ENCODE data around the gene TRPM3.

TRPM3 gene

DNA sequence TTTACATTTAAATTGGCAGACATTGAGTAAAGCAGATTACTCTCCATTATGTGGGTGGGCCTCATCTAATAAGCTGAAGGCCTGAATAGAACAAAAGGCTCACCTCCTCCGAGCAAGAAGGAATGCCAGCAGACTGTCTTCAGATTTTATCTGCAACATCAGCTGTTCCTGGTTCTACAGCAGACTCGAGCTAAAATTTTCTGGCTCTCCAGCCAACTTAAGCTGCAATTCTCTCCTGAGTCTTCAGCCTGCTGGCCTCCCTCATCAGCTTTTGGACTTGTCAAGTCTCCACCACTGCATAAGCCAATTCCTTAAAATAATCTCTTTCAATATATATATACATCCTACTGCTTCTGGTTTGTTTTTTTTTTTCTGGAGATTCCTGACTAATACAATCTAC, 12.5 kb downstream of the TRPM3 start:
- Histone ChIP-seq H3K27me3 (ENCODE audit: control insufficient read depth in 1 of 2, insufficient read depth in 2 of 2, low read length in 2 of 2) (no peaks in the 10 kb centered on the region), H3K9ac (ENCODE audit: low read depth in 1 of 2, low read length in 2 of 2) (no peak overlapping the region), H3K9me3 (ENCODE audit: control insufficient read depth in 1 of 2, low read length in 2 of 2) (no peaks in the 10 kb centered on the region), H3K36me3 (ENCODE audit: control insufficient read depth in 1 of 2, insufficient read depth in 2 of 2, low read length in 2 of 2) (no peaks in the 10 kb centered on the region), H3K27ac (ENCODE audit: low read depth, low read length) (no peak overlapping the region), H3K4me3 (ENCODE audit: low read depth in 1 of 2, low read length in 2 of 2) (no peak overlapping the region), H3K4me1 (ENCODE audit: control insufficient read depth in 1 of 2, insufficient read depth in 2 of 2, low read length in 2 of 2) (no peaks in the 10 kb centered on the region)

- Histone ChIP-seq H3K4me3 (ENCODE audit: low read depth in 1 of 2, low read length in 2 of 2) (no peak overlapping the region), H3K9ac (ENCODE audit: low read depth in 1 of 2, low read length in 2 of 2) (no peak overlapping the region), H3K27me3 (ENCODE audit: control insufficient read depth in 1 of 2, insufficient read depth in 2 of 2, low read length in 2 of 2) (no peaks in the 10 kb centered on the region), H3K9me3 (ENCODE audit: control insufficient read depth in 1 of 2, low read length in 2 of 2) (no peaks in the 10 kb centered on the region), H3K4me1 (ENCODE audit: control insufficient read depth in 1 of 2, insufficient read depth in 2 of 2, low read length in 2 of 2) (no peaks in the 10 kb centered on the region), H3K36me3 (ENCODE audit: control insufficient read depth in 1 of 2, insufficient read depth in 2 of 2, low read length in 2 of 2) (no peaks in the 10 kb centered on the region), H3K27ac (ENCODE audit: low read depth, low read length) (no peak overlapping the region)
Observed at GRCh38 chr9:71106992-71107391, 14.4 kb downstream of the TRPM3 start.

DNA sequence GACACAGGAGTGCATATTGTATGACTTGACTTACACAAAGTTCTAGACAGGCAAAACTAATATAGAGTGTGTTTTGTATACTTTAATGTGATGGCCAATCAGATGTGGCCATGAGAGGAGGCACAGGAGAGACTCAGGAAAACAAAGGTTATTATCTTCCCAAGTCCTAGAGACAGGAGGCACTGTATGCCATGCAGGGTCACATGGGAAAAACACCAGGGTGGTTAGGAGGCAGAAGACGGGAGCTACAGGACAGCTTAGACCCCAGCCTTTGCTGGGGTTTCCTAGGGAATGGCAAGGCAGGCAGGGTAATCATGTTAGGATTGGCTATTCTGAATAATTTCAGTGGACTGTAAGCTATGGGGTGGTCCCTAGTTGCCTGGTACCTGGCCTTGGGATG, 16.2 kb downstream of the TRPM3 start:
- no peaks in the 10 kb centered on the region for H3K9me3 ChIP-seq (ENCODE audit: control insufficient read depth in 1 of 2, low read length in 2 of 2)
- H3K27me3 ChIP-seq (ENCODE audit: control insufficient read depth in 1 of 2, insufficient read depth in 2 of 2, low read length in 2 of 2): no peaks in the 10 kb centered on the region
- no peaks in the 10 kb centered on the region for H3K36me3 ChIP-seq (ENCODE audit: control insufficient read depth in 1 of 2, insufficient read depth in 2 of 2, low read length in 2 of 2)
- no peak overlapping the region for H3K4me3 ChIP-seq (ENCODE audit: low read depth in 1 of 2, low read length in 2 of 2)
- H3K27ac ChIP-seq (ENCODE audit: low read depth, low read length): no peak overlapping the region
- no peak overlapping the region for H3K9ac ChIP-seq (ENCODE audit: low read depth in 1 of 2, low read length in 2 of 2)
- H3K4me1 ChIP-seq (ENCODE audit: control insufficient read depth in 1 of 2, insufficient read depth in 2 of 2, low read length in 2 of 2): no peaks in the 10 kb centered on the region

DNA sequence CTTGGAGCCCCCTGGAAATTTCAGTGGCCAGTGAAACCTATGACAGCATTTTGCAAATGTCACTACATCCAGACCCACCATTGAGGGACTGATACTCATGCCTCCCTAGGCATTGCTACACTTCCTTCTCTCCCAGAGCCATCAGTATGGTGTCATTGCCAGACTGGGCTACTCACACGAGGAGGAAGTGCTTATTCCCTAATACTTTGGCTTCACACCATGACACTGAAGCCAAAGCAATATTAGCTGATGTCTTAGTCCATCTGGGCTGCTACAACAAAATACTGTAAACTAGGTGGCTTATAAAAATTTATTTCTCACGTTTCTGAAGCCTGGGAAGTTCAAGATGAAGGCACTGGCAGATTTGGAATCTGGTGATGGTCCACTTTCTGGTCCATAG, 22.6 kb downstream of the TRPM3 start:
- no peaks in the 10 kb centered on the region for H3K36me3 ChIP-seq (ENCODE audit: control insufficient read depth in 1 of 2, insufficient read depth in 2 of 2, low read length in 2 of 2)
- peaks cover 0 to 20% of the 10 kb centered on the region in 2 donors for H3K4me1 ChIP-seq (ENCODE audit: control insufficient read depth in 1 of 2, insufficient read depth in 2 of 2, low read length in 2 of 2)
- no peaks in the 10 kb centered on the region for H3K27me3 ChIP-seq (ENCODE audit: control insufficient read depth in 1 of 2, insufficient read depth in 2 of 2, low read length in 2 of 2)
- H3K9me3 ChIP-seq (ENCODE audit: control insufficient read depth in 1 of 2, low read length in 2 of 2): no peaks in the 10 kb centered on the region
- H3K4me3 ChIP-seq (ENCODE audit: low read depth in 1 of 2, low read length in 2 of 2): no peak overlapping the region
- no peak overlapping the region for H3K27ac ChIP-seq (ENCODE audit: low read depth, low read length)
- H3K9ac ChIP-seq (ENCODE audit: low read depth in 1 of 2, low read length in 2 of 2): no peak overlapping the region

GRCh38 chr9:71097671-71098070, 23.8 kb downstream of the TRPM3 start:
- no peak overlapping the region for H3K9ac ChIP-seq (ENCODE audit: low read depth in 1 of 2, low read length in 2 of 2)
- no peaks in the 10 kb centered on the region for H3K9me3 ChIP-seq (ENCODE audit: control insufficient read depth in 1 of 2, low read length in 2 of 2)
- no peak overlapping the region for H3K4me3 ChIP-seq (ENCODE audit: low read depth in 1 of 2, low read length in 2 of 2)
- H3K27ac ChIP-seq (ENCODE audit: low read depth, low read length): no peak overlapping the region
- H3K36me3 ChIP-seq (ENCODE audit: control insufficient read depth in 1 of 2, insufficient read depth in 2 of 2, low read length in 2 of 2): no peaks in the 10 kb centered on the region
- no peaks in the 10 kb centered on the region for H3K27me3 ChIP-seq (ENCODE audit: control insufficient read depth in 1 of 2, insufficient read depth in 2 of 2, low read length in 2 of 2)
- peaks cover 0 to 20% of the 10 kb centered on the region in 2 donors for H3K4me1 ChIP-seq (ENCODE audit: control insufficient read depth in 1 of 2, insufficient read depth in 2 of 2, low read length in 2 of 2)

GRCh38 chr9:71096421-71097108, 24.9 kb downstream of the TRPM3 start:
- no peak overlapping the region for H3K9ac ChIP-seq (ENCODE audit: low read depth in 1 of 2, low read length in 2 of 2)
- no peaks in the 10 kb centered on the region for H3K9me3 ChIP-seq (ENCODE audit: control insufficient read depth in 1 of 2, low read length in 2 of 2)
- no peak overlapping the region for H3K27ac ChIP-seq (ENCODE audit: low read depth, low read length)
- peaks cover 0 to 20% of the 10 kb centered on the region in 2 donors for H3K4me1 ChIP-seq (ENCODE audit: control insufficient read depth in 1 of 2, insufficient read depth in 2 of 2, low read length in 2 of 2)
- H3K4me3 ChIP-seq (ENCODE audit: low read depth in 1 of 2, low read length in 2 of 2): peak overlapping the region in 1 of 2 donors; percentile 33
- H3K27me3 ChIP-seq (ENCODE audit: control insufficient read depth in 1 of 2, insufficient read depth in 2 of 2, low read length in 2 of 2): no peaks in the 10 kb centered on the region
- H3K36me3 ChIP-seq (ENCODE audit: control insufficient read depth in 1 of 2, insufficient read depth in 2 of 2, low read length in 2 of 2): no peaks in the 10 kb centered on the region

DNA sequence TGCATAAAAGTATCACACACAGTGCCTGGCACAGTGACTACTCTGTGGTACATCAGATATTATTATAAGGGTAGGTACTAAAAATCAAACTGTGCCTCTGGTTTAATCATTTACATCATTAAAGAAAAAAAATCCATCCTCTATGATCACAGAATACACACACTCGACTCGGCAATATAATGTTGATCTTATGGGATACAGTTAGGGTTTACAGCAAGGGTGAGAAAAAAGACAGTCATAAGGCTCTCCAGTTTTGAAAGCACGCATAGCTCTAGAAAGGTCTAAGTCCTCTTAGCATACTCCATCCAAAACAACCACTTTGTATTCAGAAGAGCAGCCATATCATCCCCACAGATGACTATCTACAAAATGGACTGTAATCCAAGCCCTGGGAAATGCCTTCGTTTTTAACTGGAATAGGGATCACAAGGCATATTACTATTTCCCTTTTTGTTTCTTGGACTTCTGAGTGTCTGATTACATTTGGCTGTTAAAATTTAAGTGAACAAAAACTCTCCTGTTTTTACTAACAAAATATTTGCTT, 26.6 kb downstream of the TRPM3 start:
- H3K27me3 ChIP-seq (ENCODE audit: control insufficient read depth in 1 of 2, insufficient read depth in 2 of 2, low read length in 2 of 2): no peaks in the 10 kb centered on the region
- peaks cover 0 to 33% of the 10 kb centered on the region in 2 donors for H3K4me1 ChIP-seq (ENCODE audit: control insufficient read depth in 1 of 2, insufficient read depth in 2 of 2, low read length in 2 of 2)
- H3K36me3 ChIP-seq (ENCODE audit: control insufficient read depth in 1 of 2, insufficient read depth in 2 of 2, low read length in 2 of 2): no peaks in the 10 kb centered on the region
- no peak overlapping the region for H3K27ac ChIP-seq (ENCODE audit: low read depth, low read length)
- no peak overlapping the region for H3K4me3 ChIP-seq (ENCODE audit: low read depth in 1 of 2, low read length in 2 of 2)
- no peak overlapping the region for H3K9ac ChIP-seq (ENCODE audit: low read depth in 1 of 2, low read length in 2 of 2)
- no peaks in the 10 kb centered on the region for H3K9me3 ChIP-seq (ENCODE audit: control insufficient read depth in 1 of 2, low read length in 2 of 2)

- no peaks in the 10 kb centered on the region for H3K27me3 ChIP-seq (ENCODE audit: control insufficient read depth in 1 of 2, insufficient read depth in 2 of 2, low read length in 2 of 2)
- no peak overlapping the region for H3K9ac ChIP-seq (ENCODE audit: low read depth in 1 of 2, low read length in 2 of 2)
Observed at GRCh38 chr9:71090896-71091295, 30.5 kb downstream of the TRPM3 start.

DNA sequence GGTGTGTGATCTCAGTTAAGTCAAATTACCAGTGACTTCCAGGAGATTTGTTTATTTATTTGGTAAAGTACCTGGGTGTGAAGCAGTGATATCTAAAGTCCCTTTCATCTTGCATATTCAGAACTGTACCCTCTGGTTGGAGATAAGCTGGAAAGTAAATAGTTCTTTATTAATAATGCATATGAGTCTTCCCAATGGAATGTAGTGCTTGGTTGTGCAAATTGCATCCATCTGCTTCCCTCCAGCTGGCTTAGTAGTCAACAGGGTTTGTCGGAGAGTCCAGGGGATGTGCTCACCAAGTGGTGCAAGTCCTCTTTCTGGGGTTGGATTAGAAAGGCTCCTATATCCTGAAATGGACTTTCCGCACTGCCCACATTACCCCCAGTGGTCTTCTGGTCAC, 42.0 kb downstream of the TRPM3 start:
- Histone ChIP-seq H3K36me3 (ENCODE audit: control insufficient read depth in 1 of 2, insufficient read depth in 2 of 2, low read length in 2 of 2) (no peaks in the 10 kb centered on the region), H3K27ac (ENCODE audit: low read depth, low read length) (no peak overlapping the region), H3K4me1 (ENCODE audit: control insufficient read depth in 1 of 2, insufficient read depth in 2 of 2, low read length in 2 of 2) (no peaks in the 10 kb centered on the region), H3K27me3 (ENCODE audit: control insufficient read depth in 1 of 2, insufficient read depth in 2 of 2, low read length in 2 of 2) (no peaks in the 10 kb centered on the region), H3K9me3 (ENCODE audit: control insufficient read depth in 1 of 2, low read length in 2 of 2) (no peaks in the 10 kb centered on the region), H3K4me3 (ENCODE audit: low read depth in 1 of 2, low read length in 2 of 2) (no peak overlapping the region), H3K9ac (ENCODE audit: low read depth in 1 of 2, low read length in 2 of 2) (no peak overlapping the region)

More at GRCh38 chr9:71090896-71091295, 30.5 kb downstream of the TRPM3 start:
- H3K36me3 ChIP-seq (ENCODE audit: control insufficient read depth in 1 of 2, insufficient read depth in 2 of 2, low read length in 2 of 2): no peaks in the 10 kb centered on the region
- H3K4me1 ChIP-seq (ENCODE audit: control insufficient read depth in 1 of 2, insufficient read depth in 2 of 2, low read length in 2 of 2): peaks cover 0 to 19% of the 10 kb centered on the region in 2 donors
- no peaks in the 10 kb centered on the region for H3K9me3 ChIP-seq (ENCODE audit: control insufficient read depth in 1 of 2, low read length in 2 of 2)
- no peak overlapping the region for H3K4me3 ChIP-seq (ENCODE audit: low read depth in 1 of 2, low read length in 2 of 2)
- H3K27ac ChIP-seq (ENCODE audit: low read depth, low read length): no peak overlapping the region

DNA sequence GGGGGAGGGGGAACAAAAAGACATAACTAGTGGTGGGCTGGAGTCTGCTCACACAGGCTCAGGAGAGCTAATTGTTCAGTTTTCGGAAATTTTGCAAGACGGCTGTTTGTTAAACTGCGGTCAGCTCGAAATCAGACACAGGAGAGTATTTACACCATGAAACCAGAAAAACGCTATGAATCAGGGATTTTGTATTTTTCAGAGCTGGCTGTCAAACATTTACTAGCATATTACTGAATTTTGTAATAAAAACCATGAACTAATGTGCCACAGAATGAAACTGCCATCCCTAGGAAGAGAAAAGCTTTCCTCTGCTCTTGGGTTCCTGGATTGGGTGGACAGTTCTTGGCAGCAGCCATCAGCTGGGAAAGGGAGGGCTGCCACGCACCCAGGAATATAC, 45.3 kb downstream of the TRPM3 start:
- no peak overlapping the region for H3K4me3 ChIP-seq (ENCODE audit: low read depth in 1 of 2, low read length in 2 of 2)

More for the DNA sequence above, 45.3 kb downstream of the TRPM3 start:
- no peak overlapping the region for H3K9ac ChIP-seq (ENCODE audit: low read depth in 1 of 2, low read length in 2 of 2)
- no peaks in the 10 kb centered on the region for H3K4me1 ChIP-seq (ENCODE audit: control insufficient read depth in 1 of 2, insufficient read depth in 2 of 2, low read length in 2 of 2)
- no peaks in the 10 kb centered on the region for H3K27me3 ChIP-seq (ENCODE audit: control insufficient read depth in 1 of 2, insufficient read depth in 2 of 2, low read length in 2 of 2)
- H3K27ac ChIP-seq (ENCODE audit: low read depth, low read length): no peak overlapping the region
- H3K36me3 ChIP-seq (ENCODE audit: control insufficient read depth in 1 of 2, insufficient read depth in 2 of 2, low read length in 2 of 2): no peaks in the 10 kb centered on the region
- H3K9me3 ChIP-seq (ENCODE audit: control insufficient read depth in 1 of 2, low read length in 2 of 2): no peaks in the 10 kb centered on the region

Measured in duodenal mucosa (tissue), 2 donors.